Trophoblast cell (in vitro differentiated cells and primary cell): Measurements from ENCODE around the gene POLRMT.

Source experiments
- DNase-seq, 2 donors: peaks; one replicate each; pipeline ENCODE4 v3.0.0-alpha.2; 2016
- H2AFZ ChIP-seq: 2 replicates; pipeline ENCODE4 v1.6.1; 2013; ENCODE audit warnings: low read length, moderate library complexity, mild to moderate bottlenecking; ENCODE audit not compliant: insufficient read depth, poor library complexity
- H2AK5ac ChIP-seq: 2 replicates; pipeline ENCODE4 v1.6.1; 2013; ENCODE audit warnings: mild to moderate bottlenecking, low read length
- H2BK120ac ChIP-seq: 2 replicates; pipeline ENCODE4 v1.6.1; 2013; ENCODE audit warnings: low read length, mild to moderate bottlenecking, moderate library complexity; ENCODE audit not compliant: insufficient read depth, poor library complexity
- H2BK12ac ChIP-seq: 2 replicates; pipeline ENCODE4 v1.6.1; 2013; ENCODE audit warnings: mild to moderate bottlenecking, low read length, moderate library complexity
- H2BK5ac ChIP-seq: 2 replicates; pipeline ENCODE4 v1.6.1; 2013; ENCODE audit warnings: low read length, low read depth, moderate library complexity, mild to moderate bottlenecking; ENCODE audit not compliant: poor library complexity
- H3K14ac ChIP-seq: 2 replicates; pipeline ENCODE4 v1.6.1; 2013; ENCODE audit warnings: mild to moderate bottlenecking, low read length
- H3K18ac ChIP-seq: 2 replicates; pipeline ENCODE4 v1.6.1; 2013; ENCODE audit warnings: mild to moderate bottlenecking, low read length
- H3K23ac ChIP-seq: 2 replicates; pipeline ENCODE4 v1.6.1; 2013; ENCODE audit warnings: low read length
- H3K27ac ChIP-seq: 2 replicates; pipeline ENCODE4 v1.5.1; 2013; ENCODE audit warnings: low read depth, mild to moderate bottlenecking, inconsistent platforms, low read length, moderate library complexity
- H3K27me3 ChIP-seq: 2 replicates; pipeline ENCODE4 v1.6.1; 2013; ENCODE audit warnings: inconsistent platforms, mild to moderate bottlenecking, low read length, moderate library complexity; ENCODE audit not compliant: insufficient read depth
- H3K36me3 ChIP-seq, 2 experiments: 1 replicate in 1 of 2; 2 replicates in 1 of 2; pipeline ENCODE4 v1.6.1; 2013; ENCODE audit warnings: low read length in 2 of 2, mild to moderate bottlenecking in 2 of 2, moderate library complexity in 1 of 2; ENCODE audit not compliant: insufficient read depth in 2 of 2, control insufficient read depth in 1 of 2
- H3K4ac ChIP-seq: 2 replicates; pipeline ENCODE4 v1.6.1; 2013; ENCODE audit warnings: low read depth, mild to moderate bottlenecking, low read length, moderate library complexity
- H3K4me1 ChIP-seq, 2 experiments: 1 replicate in 1 of 2; 2 replicates in 1 of 2; pipeline ENCODE4 v1.6.1; 2013; ENCODE audit warnings: low read length in 2 of 2, mild to moderate bottlenecking in 2 of 2, moderate library complexity in 1 of 2; ENCODE audit not compliant: insufficient read depth in 2 of 2, control insufficient read depth in 1 of 2
- H3K4me2 ChIP-seq: 2 replicates; pipeline ENCODE4 v1.6.1; 2013; ENCODE audit warnings: inconsistent platforms, mild to moderate bottlenecking, low read length, moderate library complexity
- H3K4me3 ChIP-seq: 2 replicates; pipeline ENCODE4 v1.5.1; 2013; ENCODE audit warnings: mild to moderate bottlenecking, low read depth, low read length, inconsistent platforms
- H3K79me1 ChIP-seq: one replicate; pipeline ENCODE4 v1.6.1; 2013; ENCODE audit warnings: low read length
- H3K79me2 ChIP-seq: 2 replicates; pipeline ENCODE4 v1.6.1; 2013; ENCODE audit warnings: low read length, mild to moderate bottlenecking; ENCODE audit not compliant: control insufficient read depth, insufficient read depth, poor library complexity
- H3K9ac ChIP-seq: 2 replicates; pipeline ENCODE4 v1.6.1; 2013; ENCODE audit warnings: mild to moderate bottlenecking, low read length
- H3K9me3 ChIP-seq: 2 replicates; pipeline ENCODE4 v1.6.1; 2013; ENCODE audit warnings: low read depth, mild to moderate bottlenecking, control low read depth, inconsistent platforms, low read length; ENCODE audit not compliant: insufficient read depth
- H4K12ac ChIP-seq: 2 replicates; pipeline ENCODE4 v1.6.1; 2013; ENCODE audit warnings: low read depth, mild to moderate bottlenecking, low read length, moderate library complexity
- H4K8ac ChIP-seq: 2 replicates; pipeline ENCODE4 v1.6.1; 2013; ENCODE audit warnings: low read depth, mild to moderate bottlenecking, low read length, moderate library complexity
- H4K91ac ChIP-seq: one replicate; pipeline ENCODE4 v1.6.1; 2013; ENCODE audit warnings: low read depth, mild to moderate bottlenecking, low read length, moderate library complexity
- WGBS: extraction: QIAGEN DNeasy Blood & Tissue Kit; methylation state at CpG from one replicate; pipeline ENCODE4 v1.1.7; 2013; ENCODE audit warnings: missing lambda C conversion rate; ENCODE audit not compliant: insufficient read length, insufficient coverage; ENCODE audit errors: extremely low coverage; 5-methylcytosine and 5-hydroxymethylcytosine counted together

The POLRMT gene

DNA sequence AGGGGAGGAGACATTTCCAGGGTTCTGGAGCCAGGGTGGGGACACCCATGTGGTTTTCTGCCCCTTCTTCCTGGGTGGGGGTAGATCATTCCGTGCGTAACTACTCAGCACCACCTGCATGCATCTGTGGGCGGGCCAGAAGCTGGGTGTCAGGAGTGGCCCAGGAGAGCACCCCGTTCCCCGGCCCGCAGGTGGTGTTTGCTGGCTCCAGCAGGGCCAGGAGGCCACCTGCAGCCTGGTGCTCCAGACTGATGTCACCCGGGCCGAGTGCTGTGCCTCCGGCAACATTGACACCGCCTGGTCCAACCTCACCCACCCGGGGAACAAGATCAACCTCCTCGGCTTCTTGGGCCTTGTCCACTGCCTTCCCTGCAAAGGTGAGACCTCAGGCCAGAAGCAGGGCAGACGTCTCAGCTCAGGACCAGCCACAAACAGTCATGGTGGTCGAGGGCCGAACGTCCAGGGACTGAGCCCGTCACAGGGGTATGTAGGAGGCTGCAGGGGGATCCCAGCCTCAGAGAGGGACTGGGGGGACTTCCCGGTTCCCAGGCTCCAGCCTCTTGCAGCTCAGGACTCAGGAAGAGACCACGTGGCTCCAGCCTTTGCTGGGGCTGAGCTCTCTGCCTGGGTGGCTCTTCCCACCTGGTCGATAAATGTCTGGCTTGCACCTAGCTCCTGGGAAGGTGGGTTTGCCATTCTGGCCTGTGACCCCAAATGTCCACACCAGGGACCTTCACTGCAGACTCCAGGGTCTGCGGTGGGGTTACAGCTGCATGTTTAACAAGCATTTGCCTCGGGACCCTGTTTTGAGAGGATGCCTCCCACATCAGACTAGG is 44.5 kb upstream of the POLRMT start:
- Histone ChIP-seq H3K18ac (no peak overlapping the region), H3K79me1 (peaks cover 17% of the 10 kb centered on the region)
- no CpG with 5 or more reads among the region's 22 CpGs for WGBS

DNA sequence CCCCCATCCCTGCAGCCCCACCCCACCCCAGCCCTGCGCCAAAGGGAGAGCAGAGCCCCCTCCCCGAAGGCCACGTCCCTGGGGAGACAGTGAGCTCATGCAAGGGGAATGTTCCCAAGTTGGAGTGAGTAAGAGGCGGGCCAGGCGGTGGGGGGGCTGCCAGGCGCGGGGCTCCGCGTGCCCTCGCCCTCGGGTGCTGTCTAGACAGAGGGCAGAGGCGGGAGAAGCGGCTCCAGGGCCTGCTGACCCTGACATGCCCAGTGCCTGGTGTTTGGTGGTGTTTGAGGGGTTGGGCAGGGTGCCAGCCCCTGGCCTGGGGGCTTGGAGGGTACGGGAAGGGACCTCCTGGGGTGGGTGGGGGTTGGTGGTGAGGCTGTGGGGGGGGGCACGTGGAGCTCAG is 43.9 kb upstream of the POLRMT start:
- H2BK5ac ChIP-seq = no peak overlapping the region
- H2BK120ac ChIP-seq = no peak overlapping the region
- H3K79me2 ChIP-seq = peaks cover 10% of the 10 kb centered on the region
- no peak overlapping the region for H2AK5ac ChIP-seq
- no peak overlapping the region for H3K23ac ChIP-seq
- peaks cover 4% of the 10 kb centered on the region for H3K9me3 ChIP-seq
- no peak overlapping the region for H3K4ac ChIP-seq
- peaks cover 17% of the 10 kb centered on the region for H3K79me1 ChIP-seq
- H3K4me3 ChIP-seq = no peak overlapping the region
- no peak overlapping the region for H3K27ac ChIP-seq
- no peak overlapping the region for H3K18ac ChIP-seq
- H4K8ac ChIP-seq = no peak overlapping the region
- H2AFZ ChIP-seq = no peak overlapping the region
- H2BK12ac ChIP-seq = no peak overlapping the region
- no peak overlapping the region for H4K91ac ChIP-seq
- H4K12ac ChIP-seq = no peak overlapping the region
- WGBS = no CpG with 5 or more reads among the region's 15 CpGs
- no peaks in the 10 kb centered on the region for H3K36me3 ChIP-seq
- no peak overlapping the region for H3K4me2 ChIP-seq
- no peaks in the 10 kb centered on the region for H3K27me3 ChIP-seq
- no peak overlapping the region for H3K14ac ChIP-seq
- DNase-seq = peak; percentile 65 to 71
- H3K4me1 ChIP-seq = peaks cover 13 to 25% of the 10 kb centered on the region in 2 experiments
- no peak overlapping the region for H3K9ac ChIP-seq

More for the DNA sequence above, 44.5 kb upstream of the POLRMT start:
- H4K91ac ChIP-seq = peak overlapping the region; percentile 3
- DNase-seq = peak; percentile 65 to 70
- peak overlapping the region; percentile 7 for H2BK5ac ChIP-seq
- no peak overlapping the region for H3K14ac ChIP-seq
- no peaks in the 10 kb centered on the region for H3K27me3 ChIP-seq
- no peak overlapping the region for H4K8ac ChIP-seq
- H2BK120ac ChIP-seq = no peak overlapping the region
- H3K9ac ChIP-seq = no peak overlapping the region
- no peak overlapping the region for H3K4me3 ChIP-seq
- peaks cover 4% of the 10 kb centered on the region for H3K9me3 ChIP-seq
- H2AFZ ChIP-seq = no peak overlapping the region
- no peak overlapping the region for H3K4ac ChIP-seq
- no peak overlapping the region for H3K23ac ChIP-seq
- H3K79me2 ChIP-seq = peaks cover 10% of the 10 kb centered on the region
- no peak overlapping the region for H4K12ac ChIP-seq
- peaks cover 13 to 25% of the 10 kb centered on the region in 2 experiments for H3K4me1 ChIP-seq
- H2BK12ac ChIP-seq = peak overlapping the region; percentile 31
- H3K27ac ChIP-seq = no peak overlapping the region
- no peaks in the 10 kb centered on the region for H3K36me3 ChIP-seq
- peak overlapping the region; percentile 42 for H2AK5ac ChIP-seq
- H3K4me2 ChIP-seq = no peak overlapping the region

DNA sequence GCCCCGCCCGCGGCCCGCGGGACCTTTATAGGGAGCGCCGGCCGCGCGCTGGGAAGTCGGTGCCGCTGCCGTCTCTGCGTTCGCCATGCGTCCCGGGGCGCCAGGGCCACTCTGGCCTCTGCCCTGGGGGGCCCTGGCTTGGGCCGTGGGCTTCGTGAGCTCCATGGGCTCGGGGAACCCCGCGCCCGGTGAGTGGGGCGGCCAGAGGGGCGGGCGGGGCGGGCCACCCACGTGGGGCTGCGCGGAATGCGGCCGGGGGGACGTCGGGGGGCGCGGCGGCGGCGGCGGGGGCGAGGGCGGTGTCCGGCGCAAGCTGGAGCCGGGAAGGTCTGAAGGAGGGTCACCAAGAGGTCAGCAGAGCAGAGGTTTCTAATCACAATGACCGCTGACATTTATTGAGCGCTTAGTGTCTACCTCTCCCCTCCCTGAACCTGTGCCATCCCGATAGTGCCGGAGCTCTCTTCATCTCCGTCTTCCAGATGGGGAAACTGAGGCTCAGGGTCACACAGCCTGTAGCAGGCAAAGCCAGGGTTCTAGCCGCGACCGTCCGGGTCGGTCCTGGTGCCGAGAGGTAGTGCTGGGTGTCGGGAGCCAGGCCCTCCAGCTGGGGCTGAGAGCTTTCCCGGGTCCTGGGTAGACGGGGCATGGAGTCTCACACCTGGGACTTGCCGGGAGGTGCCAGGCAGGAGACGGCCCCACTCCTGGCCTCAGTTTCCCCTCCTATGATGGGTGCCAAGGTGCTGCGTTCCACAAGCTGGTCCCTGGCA is 43.2 kb upstream of the POLRMT start, which contains the start of gene FSTL3:
FSTL3 (plus strand) TSS at position 54 of the 767 bp plus-strand sequence; CDS start at position 86, 32 bp downstream.
- Histone ChIP-seq H2BK12ac (peak within 1 kb of the TSS; percentile 67), H3K4me1 (peaks cover 13 to 25% of the 10 kb centered on the region in 2 experiments), H2BK120ac (peak within 1 kb of the TSS; percentile 67), H3K79me1 (peaks cover 17% of the 10 kb centered on the region), H3K18ac (peak within 1 kb of the TSS; percentile 48), H2AK5ac (peak within 1 kb of the TSS; percentile 33), H3K79me2 (peaks cover 10% of the 10 kb centered on the region), H3K23ac (no peak within 1 kb of the TSS), H3K4me3 (peak within 1 kb of the TSS; percentile 16), H3K14ac (peak within 1 kb of the TSS; percentile 41), H3K27me3 (no peaks in the 10 kb centered on the region), H2AFZ (no peak within 1 kb of the TSS), H4K12ac (peak within 1 kb of the TSS; percentile 54), H3K9me3 (peaks cover 6% of the 10 kb centered on the region), H3K4me2 (peak within 1 kb of the TSS; percentile 58), H3K9ac (peak within 1 kb of the TSS; percentile 11), H4K8ac (peak within 1 kb of the TSS; percentile 25), H3K36me3 (no peaks in the 10 kb centered on the region), H3K4ac (peak within 1 kb of the TSS; percentile 1), H3K27ac (no peak within 1 kb of the TSS), H4K91ac (peak within 1 kb of the TSS; percentile 90), H2BK5ac (peak within 1 kb of the TSS; percentile 42)
- DNase-seq = peak; percentile 45 to 66
- WGBS = no CpG with 5 or more reads among the region's 63 CpGs

DNA sequence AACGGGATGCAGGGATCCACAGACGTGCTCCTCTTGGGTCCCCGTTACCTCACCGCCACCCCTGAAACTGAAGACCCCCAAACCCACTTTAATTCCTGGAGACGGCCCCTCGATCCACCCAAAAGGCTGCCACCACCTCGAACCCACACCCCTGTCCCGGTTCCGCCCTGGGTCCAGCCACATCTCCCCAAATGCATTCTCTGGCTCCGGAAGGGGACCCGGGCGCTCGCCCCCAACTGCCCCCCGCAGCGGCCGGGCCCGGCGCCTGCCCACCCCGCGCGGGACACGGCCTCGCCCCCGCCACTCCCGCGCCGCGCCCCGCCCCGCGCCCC is 42.6 kb upstream of the POLRMT start:
- H3K79me2 ChIP-seq = peaks cover 10% of the 10 kb centered on the region
- peaks cover 17% of the 10 kb centered on the region for H3K79me1 ChIP-seq
- no peak overlapping the region for H3K14ac ChIP-seq
- H4K91ac ChIP-seq = peak overlapping the region; percentile 15
- H3K9me3 ChIP-seq = peaks cover 3% of the 10 kb centered on the region
- H4K12ac ChIP-seq = no peak overlapping the region
- H2BK5ac ChIP-seq = no peak overlapping the region
- no peak overlapping the region for H3K4me3 ChIP-seq
- WGBS = no CpG with 5 or more reads among the region's 31 CpGs
- H3K27ac ChIP-seq = no peak overlapping the region
- no peaks in the 10 kb centered on the region for H3K36me3 ChIP-seq
- no peak overlapping the region for H3K9ac ChIP-seq
- no peak overlapping the region for H2BK12ac ChIP-seq
- no peak overlapping the region for H3K18ac ChIP-seq
- H2AK5ac ChIP-seq = no peak overlapping the region
- H3K4me1 ChIP-seq = peaks cover 13 to 25% of the 10 kb centered on the region in 2 experiments
- peak overlapping the region; percentile 24 for H3K4me2 ChIP-seq
- no peak overlapping the region for H3K23ac ChIP-seq
- DNase-seq = no peak
- H2BK120ac ChIP-seq = no peak overlapping the region
- no peak overlapping the region for H3K4ac ChIP-seq
- H3K27me3 ChIP-seq = no peaks in the 10 kb centered on the region
- H2AFZ ChIP-seq = no peak overlapping the region
- H4K8ac ChIP-seq = no peak overlapping the region
